Subcutaneous adipose tissue (tissue), 4 donors: Measurements from ENCODE around the gene HRH4. TPM values are rescaled to one million over a fixed set of nuclear protein-coding genes. Genes with fewer than 3 reads are reported as not detected.

Experiments used
- total RNA-seq, 4 donors: library from RNA; depleted of rRNA; stranded (reverse); fragments of >200 nt; gene quantifications; one replicate each; pipeline ENCODE4 v1.1.0, GENCODE V29; 2016
- TF ChIP-seq, protein P1 (sequence below): fragments of 450-650 bp; IDR thresholded peaks from one replicate; pipeline ENCODE4 v1.5.1; 2016; ENCODE audit warnings: low read depth, mild to moderate bottlenecking, control low read depth, antibody characterized with exemption, moderate library complexity

Gene HRH4
- total RNA-seq, 4 donors from 2014 or later, result 0.44 to 0.68 TPM; not detected in 2

DNA sequence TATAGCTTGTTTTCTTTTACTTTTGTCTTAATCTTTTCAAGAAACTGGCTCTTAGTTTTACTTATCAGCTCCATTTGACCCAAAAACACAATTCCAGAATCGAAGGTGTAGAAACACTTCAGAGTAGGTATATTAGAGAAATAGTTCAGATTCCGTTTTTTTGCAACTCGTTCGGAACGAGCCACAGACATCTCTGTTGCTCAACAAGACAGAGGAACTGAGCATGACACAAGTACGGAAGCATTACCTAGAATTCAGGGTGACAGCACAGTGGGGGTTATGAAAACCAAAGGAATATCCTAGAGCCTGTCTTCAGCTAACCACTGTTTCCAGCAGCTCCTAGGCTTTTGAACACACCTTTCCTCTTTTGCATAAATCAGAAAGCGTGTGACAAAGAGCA, 5.0 kb downstream of the HRH4 start:
- TF ChIP-seq, protein P1, sequence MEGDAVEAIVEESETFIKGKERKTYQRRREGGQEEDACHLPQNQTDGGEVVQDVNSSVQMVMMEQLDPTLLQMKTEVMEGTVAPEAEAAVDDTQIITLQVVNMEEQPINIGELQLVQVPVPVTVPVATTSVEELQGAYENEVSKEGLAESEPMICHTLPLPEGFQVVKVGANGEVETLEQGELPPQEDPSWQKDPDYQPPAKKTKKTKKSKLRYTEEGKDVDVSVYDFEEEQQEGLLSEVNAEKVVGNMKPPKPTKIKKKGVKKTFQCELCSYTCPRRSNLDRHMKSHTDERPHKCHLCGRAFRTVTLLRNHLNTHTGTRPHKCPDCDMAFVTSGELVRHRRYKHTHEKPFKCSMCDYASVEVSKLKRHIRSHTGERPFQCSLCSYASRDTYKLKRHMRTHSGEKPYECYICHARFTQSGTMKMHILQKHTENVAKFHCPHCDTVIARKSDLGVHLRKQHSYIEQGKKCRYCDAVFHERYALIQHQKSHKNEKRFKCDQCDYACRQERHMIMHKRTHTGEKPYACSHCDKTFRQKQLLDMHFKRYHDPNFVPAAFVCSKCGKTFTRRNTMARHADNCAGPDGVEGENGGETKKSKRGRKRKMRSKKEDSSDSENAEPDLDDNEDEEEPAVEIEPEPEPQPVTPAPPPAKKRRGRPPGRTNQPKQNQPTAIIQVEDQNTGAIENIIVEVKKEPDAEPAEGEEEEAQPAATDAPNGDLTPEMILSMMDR, result no peak

DNA sequence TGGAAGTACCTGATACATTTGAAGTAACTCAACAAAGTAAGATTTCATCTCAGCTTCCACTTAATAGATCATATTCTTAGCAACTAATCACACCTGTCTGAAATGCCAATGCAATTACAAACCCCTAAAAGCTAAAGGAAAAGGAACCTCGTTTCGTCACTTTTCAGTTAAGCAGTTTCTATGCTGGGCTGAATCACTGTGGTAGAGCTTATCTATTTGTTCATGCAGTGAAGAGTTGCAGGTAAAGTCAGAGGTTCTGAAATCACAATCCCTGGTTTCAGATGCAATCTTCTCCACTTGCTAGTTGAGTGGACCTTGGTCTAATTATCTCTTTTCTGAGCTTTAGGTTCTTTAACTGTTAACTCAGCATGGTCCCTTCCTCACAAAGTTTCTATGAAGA, 6.3 kb downstream of the HRH4 start:
- TF ChIP-seq, protein P1, result no peak

DNA sequence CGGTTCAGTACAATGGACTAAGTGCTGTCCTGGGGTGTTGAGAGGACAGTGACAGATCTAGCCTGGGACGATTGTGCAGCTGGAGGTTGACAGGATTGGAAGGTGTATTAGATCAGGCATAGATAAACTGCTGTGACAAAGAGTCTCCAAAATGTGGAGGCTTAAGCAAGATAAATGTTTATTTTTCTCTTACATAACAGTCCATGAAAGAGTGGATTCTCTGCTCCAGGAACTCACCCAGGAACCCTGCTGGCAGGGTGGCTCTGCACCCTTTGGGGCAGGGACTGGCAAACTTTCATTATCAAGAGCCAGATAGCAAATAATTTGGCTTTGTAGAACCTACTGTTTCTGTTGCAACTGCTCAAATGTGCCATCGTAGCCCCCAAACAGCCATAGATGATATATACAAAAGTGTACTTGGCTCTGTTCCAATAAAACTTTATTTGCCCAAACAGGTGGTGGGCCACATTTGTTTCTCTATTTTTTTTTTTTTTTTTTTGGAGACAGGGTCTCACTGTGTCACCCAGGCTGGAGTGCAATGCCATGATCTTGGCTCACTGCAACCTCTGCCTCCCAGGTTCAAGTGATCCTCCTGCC, 9.7 kb downstream of the HRH4 start:
- TF ChIP-seq, protein P1, result no peak

- TF ChIP-seq, protein P1, result no peak
Measured at GRCh38 chr18:24470805-24471204, 10.4 kb downstream of the HRH4 start.

DNA sequence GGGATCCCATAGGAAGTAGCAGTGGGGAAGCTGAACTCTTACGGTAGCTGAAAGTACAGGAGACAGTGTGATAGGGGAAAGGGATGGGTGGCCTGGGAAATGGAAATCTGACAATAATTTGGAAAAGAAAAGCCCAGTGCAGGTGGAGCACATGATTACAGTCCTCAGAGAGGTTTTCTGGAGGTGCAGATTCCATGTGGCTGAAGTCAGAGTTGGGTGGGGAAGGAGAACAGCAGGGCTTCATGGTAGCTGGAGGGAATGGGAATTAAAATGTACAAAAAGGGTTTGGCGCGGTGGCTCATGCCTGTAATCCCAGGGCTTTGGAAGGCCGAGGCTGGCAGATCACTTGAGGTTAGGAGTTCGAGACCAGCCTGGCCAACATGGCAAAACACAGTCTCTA, 12.2 kb downstream of the HRH4 start:
- TF ChIP-seq, protein P1, result no peak

DNA sequence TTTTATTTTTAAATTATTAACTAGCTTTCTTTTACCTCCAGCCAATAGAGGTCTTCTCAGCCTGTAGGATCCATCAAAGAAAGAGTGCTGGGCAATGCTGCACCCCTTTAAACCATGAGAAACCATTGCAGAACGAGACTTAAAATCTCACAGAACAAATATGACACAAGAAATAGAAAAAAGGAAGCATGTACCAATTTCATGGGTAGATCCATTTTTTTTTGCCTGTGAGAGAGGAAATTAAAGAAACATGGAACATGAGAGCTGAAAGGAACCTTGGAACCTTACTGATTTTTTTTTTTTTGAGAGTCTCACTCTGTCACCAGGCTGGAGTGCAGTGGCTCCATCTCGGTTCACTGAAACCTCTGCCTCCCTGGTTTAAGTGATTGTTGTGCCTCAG, 14.0 kb downstream of the HRH4 start:
- TF ChIP-seq, protein P1, result no peak

GRCh38 chr18:24475926-24476589, 15.6 kb downstream of the HRH4 start:
- TF ChIP-seq, protein P1, result no peak
